Limb (tissue), 2 donors: Measurements from ENCODE around the gene RB1.
"Not testable (repeated sequence)": the region's sequence is repeated elsewhere in the genome, so short reads cannot be mapped to it uniquely, and the experiment has no call there.

ENCODE experiments used
- DNase-seq, 2 donors: peaks; one replicate each; pipeline ENCODE4 v3.0.0-alpha.2; 2016; ENCODE audit errors: extremely low spot score in 2 of 2

Gene RB1

DNA sequence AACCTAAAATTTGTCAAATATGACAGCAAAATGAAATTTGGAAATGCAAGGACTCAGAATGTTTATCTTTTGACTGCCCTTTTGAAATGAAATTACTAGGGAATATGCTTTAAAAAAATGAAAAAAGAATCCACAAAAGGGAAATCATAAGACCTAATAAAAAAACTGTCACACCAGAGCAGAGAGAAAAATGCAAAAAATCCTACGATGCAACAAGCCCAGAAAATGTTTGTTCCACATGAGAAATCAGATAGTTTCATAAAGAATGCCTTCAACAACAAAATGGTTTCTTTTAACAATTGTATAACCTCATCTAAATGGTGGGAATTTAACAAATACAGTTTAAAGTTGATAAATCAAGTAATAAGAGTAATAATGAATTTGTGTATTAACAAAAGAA, 101.4 kb downstream of the RB1 start:
- no peak for DNase-seq

DNA sequence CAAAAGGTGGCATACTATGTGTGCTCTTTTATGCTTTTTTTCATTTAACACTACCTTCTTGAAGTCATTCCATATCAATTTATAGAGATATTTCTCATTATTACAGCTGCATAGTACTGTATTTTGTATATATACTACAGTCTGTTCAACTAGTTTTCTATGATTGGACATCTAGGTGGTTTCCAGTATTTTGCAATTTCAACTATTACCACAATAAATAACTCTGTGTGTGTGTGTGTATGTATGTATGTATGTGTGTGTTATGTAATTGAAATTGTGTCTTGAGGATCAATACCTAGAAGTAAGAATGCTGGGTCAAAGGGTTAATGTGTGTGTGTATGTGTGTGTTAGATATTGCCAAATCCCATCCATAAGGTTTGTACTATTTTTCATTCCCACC, 102.3 kb downstream of the RB1 start:
- DNase-seq, result no peak

DNA sequence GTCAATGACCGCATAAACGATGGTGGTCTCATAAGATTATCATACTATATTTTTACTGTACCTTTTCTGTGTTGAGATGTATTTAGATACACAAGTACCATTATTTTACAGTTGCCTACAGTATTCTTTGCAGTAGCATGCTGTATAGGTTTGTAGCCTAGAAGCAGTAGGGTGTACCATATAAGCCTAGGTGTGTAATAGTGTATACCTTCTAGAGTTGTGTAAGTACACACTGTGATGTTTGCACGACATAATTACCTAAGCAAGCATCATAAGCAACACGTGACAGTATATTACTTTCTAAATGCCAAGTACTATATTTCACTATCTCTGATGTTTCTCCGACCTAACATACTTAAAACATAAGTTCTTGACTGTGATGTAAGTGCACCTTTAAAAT, 106.6 kb downstream of the RB1 start:
- DNase-seq, result no peak

DNA sequence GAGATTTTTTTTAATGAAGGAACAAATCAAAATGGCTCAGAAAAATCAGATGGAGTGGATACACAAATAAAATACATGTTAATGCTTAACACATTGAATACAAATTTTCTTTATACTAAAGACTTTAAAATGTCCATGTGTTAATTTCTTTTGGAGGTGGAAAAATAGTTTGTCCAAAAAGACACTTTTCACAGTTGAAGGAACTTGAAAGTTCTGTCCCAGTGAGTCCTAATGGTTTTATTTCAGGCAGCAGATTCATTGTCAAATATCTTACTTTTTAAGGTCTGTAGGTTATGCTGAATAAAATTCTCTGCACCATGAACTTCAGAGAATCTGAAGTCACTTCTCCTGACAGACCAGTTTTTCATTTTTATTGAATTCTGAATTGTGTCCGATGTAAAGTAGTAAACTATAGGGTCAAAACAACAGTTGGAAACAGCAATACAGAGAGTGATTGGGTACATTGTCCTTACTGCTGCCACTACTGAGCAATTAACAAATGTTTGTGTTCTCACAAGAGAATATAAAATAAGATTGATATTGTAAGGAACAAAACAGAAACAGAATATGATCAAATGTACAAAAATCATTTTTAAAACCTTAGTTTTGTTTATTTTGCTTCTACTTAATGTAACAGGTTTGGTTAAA, 107.7 kb downstream of the RB1 start:
- no peak for DNase-seq

DNA sequence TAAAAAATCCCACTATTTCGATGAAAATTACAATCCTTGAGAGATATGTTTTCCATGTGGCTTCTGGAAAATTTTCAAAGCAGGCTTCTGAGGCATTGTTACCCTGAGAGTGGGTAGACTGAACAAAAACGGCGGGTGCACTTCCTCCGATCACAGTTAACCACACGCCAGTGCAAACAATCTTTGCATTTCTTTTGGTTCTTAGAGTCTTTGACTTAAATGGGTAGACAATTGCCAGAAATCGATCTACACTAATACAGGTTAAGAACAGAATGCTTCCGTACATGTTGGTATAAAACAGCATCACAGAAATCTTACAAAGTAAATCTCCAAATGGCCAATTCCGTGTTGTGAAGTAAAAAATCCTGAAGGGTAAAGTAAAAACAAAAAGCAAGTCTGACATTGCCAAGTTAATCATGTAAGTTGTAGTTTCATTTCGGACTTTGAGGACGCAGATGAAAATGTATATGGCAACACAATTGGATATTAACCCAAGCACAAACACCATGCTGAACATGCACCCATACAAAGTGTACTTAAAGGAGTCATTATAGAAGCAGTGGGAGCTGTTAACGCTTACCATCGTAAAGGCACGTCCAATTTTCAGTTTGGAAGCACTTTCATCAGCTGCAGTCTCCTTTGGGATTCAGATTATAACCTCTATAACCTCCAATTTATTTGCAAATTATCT, 108.4 kb downstream of the RB1 start:
- DNase-seq, result no peak

DNA sequence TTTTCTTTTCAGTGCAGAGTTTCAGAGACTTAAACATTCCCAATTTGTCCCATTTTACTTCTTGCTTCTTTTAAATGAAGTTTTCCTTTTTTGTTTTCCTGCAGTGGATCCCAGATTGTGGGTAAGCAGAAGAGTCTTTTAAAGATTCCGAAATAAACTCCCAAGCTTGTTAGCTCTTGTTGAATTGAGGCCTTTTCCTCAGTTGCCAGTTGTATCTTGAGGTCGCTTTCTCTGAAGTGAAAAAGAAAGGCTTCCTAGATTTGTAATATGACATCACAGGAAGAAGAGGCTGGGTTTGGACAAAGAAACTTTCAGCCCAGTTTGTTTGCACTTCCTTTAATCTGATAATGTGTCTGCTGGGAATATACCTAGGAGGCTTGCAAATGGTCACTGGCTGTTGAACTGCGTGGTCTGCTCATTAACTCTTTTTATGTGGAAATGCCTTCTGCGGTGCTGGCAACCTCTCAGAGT, 109.4 kb downstream of the RB1 start, which contains the start of gene LPAR6:
LPAR6 (minus strand) TSS at position 233 of the 471 bp plus-strand sequence. CDS start 690 bp downstream, outside the sequence.
- peak in 1 of 2 donors; percentile 51 for DNase-seq

- DNase-seq, result no peak
These were observed 111.0 kb downstream of the RB1 start for GRCh38 chr13:48414501-48414900.

GRCh38 chr13:48415516-48415915, 112.0 kb downstream of the RB1 start:
- DNase-seq, result no peak

- DNase-seq, result not testable (repeated sequence)
These were observed 118.5 kb downstream of the RB1 start for GRCh38 chr13:48422003-48422402.

DNA sequence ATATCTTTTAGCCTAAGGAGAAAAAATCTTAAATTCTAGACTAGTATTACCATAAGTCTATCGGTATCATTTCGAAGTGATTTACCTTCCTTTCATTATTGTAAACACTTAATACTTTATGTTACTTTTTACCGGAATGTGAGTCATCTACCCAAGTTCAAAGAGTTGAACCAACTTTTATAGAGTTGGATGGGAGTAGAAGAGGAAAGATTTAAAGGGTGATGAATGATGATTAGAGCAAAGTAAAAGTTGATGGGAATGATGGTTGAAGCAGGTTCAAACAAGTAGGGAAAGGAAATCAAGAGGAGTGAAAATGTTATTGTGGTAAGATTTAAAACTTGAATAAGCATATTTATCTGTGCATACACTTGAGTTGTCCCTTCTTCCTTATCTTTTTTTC, 120.7 kb downstream of the RB1 start:
- no peak for DNase-seq

DNA sequence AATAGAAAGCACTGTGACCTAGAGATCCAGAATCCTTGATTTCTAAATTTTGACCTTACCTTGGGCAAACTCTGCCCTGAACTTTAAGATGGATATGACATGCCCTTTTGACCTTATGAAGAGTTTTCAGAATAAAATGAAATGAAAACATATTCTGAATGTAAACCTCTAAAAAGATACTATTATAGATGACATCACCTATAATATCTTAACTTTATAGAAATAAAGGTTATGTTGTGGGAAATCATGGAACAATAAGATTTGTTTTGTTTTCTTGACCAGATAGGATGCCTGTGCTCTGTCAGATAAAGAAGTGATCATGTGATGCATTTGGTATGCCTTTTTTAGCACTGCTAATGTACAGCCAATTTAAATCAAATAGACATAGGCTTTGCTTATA, 122.5 kb downstream of the RB1 start:
- no peak for DNase-seq

DNA sequence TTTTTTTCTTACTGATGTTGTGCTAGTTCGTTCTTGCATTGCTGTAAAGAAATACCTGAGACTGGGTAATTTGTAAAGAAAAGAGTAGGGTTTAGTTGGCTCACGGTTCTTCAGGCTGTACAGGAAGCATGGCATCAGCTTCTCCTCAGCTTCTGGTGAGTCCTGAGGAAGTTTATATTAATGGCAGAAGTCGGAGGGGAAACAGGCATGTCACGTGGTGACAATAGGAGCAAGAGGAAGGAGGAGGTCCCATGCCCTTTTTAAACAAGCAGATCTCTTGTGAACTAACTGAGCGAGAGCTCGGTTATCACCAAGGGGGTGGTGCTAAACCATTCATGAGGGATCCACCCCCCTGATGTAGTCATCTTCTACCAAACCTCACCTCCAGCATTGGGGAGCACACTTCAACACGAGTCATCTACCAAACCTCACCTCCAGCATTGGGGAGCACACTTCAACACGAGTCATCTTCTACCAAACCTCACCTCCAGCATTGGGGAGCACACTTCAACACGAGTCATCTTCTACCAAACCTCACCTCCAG, 123.3 kb downstream of the RB1 start:
- not testable (repeated sequence) for DNase-seq

DNA sequence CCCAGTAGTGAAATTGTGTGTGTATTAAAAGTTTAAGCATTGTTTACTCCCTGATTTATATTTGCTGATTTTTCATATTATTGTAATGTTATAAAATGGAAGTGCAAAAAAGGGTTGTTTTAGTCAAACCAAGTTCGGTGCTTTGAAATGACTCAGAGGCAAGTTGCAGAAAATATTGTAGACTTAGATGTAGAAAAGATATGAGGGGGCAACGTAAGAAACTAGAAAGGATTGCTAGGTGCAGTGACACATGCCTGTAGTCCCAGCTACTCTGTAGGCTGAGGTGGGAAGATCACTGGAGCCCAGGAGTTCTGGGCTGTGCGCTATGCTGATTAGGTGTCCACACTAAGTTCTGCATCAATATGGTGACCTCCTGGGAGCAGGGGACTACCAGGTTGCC, 125.5 kb downstream of the RB1 start:
- DNase-seq, result no peak

DNA sequence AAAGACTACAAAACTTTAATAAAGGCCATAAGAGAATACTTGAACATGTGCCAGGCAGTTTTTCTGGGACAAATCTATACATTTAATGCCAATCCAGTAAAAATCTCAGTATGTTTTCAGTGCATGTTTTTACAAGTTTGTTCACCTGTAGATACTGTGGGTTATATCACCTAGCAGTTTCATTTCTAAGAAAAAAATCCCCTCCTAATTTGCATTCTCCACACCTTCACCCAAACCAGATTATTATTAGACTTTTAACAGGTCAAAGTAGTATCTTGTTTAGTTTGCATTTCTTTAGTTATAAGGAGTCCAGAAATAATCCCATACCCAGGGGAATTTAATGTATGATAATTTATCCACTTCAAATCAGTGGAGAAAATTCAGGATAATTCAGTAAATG, 126.3 kb downstream of the RB1 start:
- no peak for DNase-seq

GRCh38 chr13:48431431-48431830, 127.9 kb downstream of the RB1 start:
- DNase-seq, result no peak

- no peak for DNase-seq
These were observed 128.6 kb downstream of the RB1 start for GRCh38 chr13:48431987-48432615.

GRCh38 chr13:48434200-48434599, 130.6 kb downstream of the RB1 start:
- no peak for DNase-seq

DNA sequence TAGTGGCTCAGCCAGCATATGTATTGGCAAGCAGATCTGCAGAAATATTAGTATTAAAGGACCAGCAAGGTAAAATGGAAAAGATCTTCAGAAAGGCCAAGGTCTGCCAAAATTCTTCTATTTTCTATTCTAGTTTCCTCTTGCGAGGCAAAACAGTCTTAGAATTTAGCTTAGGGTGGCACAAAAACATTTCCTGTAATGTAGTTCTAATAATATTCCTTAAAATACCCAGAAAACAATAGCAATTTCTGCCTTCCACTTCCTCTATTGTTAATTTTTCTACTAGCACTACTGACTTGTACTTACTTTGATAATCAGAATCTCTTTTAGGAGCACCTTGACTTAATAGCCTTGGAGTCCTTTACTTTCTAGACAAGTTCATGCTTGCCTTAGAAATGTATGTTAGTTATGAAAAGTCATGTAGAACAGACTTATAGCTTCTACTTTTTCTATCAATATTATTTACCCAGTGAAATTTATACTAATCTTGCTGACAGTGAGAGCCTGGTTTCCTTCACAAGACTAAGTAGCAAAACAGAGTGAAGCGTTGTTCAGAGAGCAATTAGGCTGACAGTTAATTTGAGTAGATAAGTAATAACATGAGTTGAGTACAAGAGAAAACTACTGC, 133.2 kb downstream of the RB1 start:
- DNase-seq, result no peak

DNA sequence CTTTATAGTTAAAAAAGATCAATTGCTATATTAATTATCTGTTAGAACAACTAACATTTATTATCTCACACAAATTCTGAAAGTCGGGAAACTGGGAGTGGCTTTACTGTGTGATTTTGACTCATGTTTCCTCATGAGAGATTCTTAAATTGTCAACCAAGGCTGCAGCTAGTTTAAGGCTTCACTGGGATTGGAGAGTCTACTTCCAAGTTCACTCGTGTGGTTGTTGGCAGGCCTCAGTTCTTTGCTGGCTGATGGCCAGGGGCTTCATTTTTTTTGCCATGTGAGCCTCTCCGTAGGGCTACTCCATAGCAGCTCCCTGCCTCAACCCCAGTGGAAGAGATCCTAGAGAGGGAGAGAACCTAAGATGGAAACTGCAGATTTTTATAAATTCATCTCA, 133.8 kb downstream of the RB1 start:
- peak in 1 of 2 donors; percentile 58 for DNase-seq

GRCh38 chr13:48443442-48444208, 140.1 kb downstream of the RB1 start:
- DNase-seq, result no peak

DNA sequence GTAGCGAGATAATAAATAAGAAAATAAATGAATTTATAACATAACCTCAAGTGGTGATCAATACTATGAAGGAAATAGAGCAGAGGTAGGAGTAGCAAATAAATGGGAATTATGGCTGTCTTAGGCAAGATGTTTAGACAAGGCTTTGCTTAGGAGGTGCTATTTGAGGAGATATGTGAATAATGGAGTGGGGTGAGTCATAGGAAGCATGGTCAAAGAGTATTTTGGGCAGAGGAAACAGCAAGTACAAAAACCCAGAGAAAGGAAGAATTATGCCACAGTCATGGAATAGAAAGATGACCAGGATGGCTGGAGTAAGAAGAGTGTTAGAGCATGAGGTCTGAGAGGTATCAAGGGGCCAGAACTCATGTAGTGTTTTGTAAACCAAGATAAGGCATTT, 142.9 kb downstream of the RB1 start:
- DNase-seq, result no peak
